Suppressor macrophage (primary cell): Measurements from ENCODE around the gene NOLC1.

ENCODE experiments used
- DNase-seq, 4 experiments: peaks; one replicate each; pipeline ENCODE4 v3.0.0-alpha.2; 2020 to 2022

Gene NOLC1

GRCh38 chr10:102154466-102155116, 2.4 kb downstream of the NOLC1 start:
- no peak for DNase-seq

- DNase-seq: no peak
Observed at GRCh38 chr10:102157224-102157623, 5.0 kb downstream of the NOLC1 start.

DNA sequence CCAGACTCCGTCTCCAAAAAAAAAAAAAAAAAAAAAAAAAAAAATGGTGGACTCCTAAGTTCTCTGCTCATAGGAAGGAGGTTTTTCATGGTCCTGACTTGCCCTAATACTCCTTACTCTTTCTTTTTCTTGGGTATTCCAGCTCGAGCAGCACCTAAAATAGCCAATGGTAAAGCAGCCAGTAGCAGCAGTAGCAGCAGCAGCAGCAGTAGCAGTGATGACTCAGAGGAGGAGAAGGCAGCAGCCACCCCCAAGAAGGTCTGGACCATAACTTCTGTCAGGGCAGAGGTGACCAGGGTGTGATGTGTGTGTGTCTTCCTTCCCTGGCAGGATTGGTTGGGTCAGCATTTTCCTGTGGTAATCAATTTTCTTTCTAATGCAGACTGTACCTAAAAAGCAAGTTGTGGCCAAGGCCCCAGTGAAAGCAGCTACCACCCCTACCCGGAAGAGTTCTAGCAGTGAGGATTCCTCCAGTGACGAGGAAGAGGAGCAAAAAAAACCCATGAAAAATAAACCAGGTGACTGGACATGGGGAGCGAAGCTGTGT, 6.9 kb downstream of the NOLC1 start:
- no peak for DNase-seq

GRCh38 chr10:102159831-102160230, 7.6 kb downstream of the NOLC1 start:
- DNase-seq: no peak

DNA sequence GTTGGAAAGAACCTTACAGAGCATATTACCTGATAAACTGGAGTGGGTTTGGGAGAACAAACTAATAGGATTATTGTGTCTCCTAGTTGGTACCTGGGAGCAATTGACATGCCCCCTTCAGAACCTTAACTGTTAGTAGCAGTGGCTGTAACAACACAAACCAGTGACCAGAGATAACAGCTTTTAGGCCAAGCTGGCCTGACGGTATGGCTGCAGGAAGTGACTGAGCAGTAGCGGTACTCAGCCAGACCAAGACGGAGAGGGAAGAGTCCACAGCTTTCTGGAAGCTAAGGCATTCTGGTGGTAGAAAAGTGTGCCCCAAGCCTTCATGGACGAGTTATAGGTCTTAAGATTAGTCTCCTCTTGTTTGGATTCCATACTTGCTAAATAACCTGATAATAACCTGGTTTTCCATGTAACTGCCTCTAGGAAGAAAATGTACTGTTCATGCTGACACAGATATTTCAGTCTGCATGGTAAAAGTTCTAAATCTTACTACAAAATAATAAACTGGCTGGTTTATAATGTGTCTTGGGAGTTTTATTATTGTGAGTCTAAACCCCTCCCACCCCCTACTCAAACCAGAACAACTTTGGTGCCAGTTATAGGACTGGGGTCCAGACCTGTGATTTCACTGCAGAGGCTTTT, 11.3 kb downstream of the NOLC1 start:
- DNase-seq: no peak

GRCh38 chr10:102167861-102168260, 15.7 kb downstream of the NOLC1 start:
- DNase-seq: no peak

- DNase-seq: no peak
Observed at GRCh38 chr10:102170602-102171001, 18.4 kb downstream of the NOLC1 start.

DNA sequence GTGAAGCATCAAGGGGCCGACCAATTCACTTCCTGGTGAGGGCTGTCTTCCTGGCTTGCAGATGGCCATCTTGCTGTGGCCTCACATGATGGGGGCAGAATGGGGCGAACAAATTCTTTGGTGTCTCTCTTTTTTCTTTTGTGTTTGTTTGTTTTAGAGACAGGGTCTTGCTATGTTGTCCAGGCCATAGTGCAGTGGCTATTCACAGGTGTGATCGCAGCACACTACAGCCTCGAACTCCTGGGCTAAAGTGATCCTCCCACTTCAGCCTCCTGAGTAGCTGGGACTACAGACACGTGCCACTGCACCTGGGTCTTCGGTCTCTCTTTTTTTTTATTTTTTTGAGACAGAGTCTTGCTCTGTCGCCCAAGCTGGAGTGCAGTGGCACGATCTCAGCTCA, 20.1 kb downstream of the NOLC1 start:
- no peak for DNase-seq

DNA sequence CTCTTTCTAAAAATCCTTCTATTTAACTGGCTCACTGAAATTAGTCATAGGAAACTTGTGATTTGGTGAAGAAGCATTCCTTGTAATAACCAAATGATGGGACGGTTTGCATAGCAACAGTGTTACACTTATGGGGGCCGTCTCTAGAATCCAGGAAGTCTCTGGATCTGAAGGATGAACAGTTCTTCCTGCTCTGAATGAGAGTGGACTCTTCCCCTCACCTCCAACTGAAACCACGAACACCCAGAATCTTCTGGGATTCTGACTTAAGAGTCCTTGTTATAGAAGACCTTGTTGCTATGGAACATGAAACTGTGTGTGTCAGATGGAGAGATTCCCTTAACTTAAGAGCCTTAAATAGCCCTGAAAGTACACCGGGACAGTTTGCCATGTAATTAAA, 23.2 kb downstream of the NOLC1 start:
- DNase-seq: peak in 1 of 4 experiments; percentile 4

DNA sequence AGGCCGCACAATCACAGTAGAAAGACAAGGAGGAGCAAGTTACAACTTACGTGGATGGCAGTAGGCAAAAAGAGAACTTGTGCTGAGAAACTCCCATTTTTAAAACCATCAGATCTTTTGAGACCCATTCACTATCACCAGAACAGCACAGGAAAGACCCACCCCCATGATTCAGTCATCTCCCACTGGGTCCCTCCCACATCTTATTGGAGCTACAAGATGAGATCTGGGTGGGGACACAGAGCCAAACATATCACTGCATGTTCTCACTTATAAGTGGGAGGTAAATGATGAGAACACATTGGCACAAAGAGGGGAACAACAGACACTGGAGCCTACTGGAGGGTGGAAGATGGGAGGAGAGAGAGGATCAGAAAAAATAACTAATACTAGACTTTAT, 32.4 kb downstream of the NOLC1 start:
- peak in 1 of 4 experiments; percentile 3 for DNase-seq

DNA sequence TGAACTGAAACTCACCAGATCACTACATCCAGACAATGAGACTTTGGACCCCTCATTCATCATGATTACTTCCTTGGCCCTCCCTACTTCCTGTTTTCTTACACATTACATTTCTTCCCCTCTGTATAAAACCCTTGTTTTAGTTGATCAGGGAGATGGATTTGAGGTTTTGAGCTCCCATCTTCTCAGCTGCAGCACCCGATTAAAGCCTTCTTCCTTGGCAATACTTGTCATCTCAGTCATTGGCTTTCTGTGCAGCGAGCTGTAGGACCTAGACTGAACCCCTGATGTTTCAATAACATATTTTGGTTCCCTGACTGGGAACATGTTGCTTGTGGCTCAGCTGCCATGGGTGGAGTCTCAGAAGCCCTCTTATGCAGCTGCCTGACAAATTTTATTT, 33.1 kb downstream of the NOLC1 start:
- no peak for DNase-seq

- DNase-seq: no peak
Observed at GRCh38 chr10:102185811-102186527, 33.8 kb downstream of the NOLC1 start.

GRCh38 chr10:102188298-102188940, 36.2 kb downstream of the NOLC1 start:
- no peak for DNase-seq

DNA sequence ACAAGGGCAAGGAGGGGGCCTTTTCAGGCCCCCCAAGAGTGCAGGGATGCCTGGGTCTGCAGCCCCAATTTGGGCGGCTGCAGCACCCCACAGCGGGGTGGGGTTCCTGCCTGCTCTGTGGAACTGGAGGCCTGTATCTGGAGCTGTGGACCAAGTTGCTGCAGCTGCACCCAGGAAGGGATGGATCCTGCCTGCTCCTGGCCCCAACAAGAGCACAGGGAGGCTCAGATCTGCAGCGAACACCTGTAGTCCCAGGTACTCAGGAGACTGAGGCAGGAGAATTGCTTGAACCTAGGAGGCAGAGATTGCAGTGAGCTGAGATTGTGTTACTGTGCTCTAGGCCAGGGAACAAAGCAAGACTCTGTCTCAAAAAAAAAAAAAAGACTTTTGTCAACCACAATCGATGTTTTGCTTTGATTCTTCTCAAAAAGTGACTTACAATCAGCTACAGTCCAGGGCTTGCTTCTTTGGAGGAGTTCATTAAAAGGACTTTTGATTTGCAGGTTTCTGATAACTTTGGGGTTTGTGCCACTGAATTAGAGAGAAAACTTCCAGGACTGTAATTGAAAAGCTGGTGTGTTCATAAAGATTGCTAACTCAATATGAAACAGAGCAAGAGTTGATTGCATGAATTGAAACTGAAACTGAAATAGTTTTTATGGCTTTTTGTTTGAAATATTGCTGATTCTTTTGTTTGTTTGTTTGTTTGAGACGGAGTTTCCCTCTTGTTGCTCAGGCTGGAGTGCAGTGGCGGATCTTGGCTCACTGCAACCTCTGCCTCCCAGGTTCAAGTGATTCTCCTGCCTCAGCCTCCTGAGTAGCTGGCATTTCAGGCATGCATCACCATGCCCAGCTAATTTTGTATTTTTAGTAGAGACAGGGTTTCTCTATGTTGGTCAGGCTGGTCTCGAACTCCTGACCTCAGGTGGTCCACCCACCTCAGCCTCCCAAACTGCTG, 37.0 kb downstream of the NOLC1 start:
- DNase-seq: peak in 2 of 4 experiments; percentile 3 to 22

GRCh38 chr10:102191956-102192355, 39.8 kb downstream of the NOLC1 start:
- DNase-seq: no peak

- peak in 1 of 4 experiments; percentile 22 for DNase-seq
Observed at GRCh38 chr10:102195296-102195870, 43.2 kb downstream of the NOLC1 start.

DNA sequence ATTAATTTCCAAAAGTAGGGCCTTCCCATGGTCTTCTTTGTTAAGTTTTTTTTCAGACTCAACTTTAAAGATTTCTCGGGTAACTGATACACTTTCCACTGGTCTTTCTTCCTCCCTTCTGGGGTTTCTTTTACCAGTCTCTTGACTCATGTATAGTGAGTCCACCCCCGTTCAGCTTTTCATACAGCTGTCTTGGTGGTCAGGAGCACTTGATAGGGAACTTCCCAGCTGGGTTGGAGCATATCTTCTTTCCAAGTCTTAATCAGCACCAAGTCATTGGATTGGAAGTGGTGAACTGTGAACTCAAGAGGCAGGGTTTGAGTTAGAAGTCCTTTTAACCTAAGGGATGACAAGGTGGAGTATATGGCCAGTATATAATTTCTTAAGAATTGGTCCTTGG, 44.7 kb downstream of the NOLC1 start:
- no peak for DNase-seq

- DNase-seq: no peak
Observed at GRCh38 chr10:102198027-102198426, 45.8 kb downstream of the NOLC1 start.

DNA sequence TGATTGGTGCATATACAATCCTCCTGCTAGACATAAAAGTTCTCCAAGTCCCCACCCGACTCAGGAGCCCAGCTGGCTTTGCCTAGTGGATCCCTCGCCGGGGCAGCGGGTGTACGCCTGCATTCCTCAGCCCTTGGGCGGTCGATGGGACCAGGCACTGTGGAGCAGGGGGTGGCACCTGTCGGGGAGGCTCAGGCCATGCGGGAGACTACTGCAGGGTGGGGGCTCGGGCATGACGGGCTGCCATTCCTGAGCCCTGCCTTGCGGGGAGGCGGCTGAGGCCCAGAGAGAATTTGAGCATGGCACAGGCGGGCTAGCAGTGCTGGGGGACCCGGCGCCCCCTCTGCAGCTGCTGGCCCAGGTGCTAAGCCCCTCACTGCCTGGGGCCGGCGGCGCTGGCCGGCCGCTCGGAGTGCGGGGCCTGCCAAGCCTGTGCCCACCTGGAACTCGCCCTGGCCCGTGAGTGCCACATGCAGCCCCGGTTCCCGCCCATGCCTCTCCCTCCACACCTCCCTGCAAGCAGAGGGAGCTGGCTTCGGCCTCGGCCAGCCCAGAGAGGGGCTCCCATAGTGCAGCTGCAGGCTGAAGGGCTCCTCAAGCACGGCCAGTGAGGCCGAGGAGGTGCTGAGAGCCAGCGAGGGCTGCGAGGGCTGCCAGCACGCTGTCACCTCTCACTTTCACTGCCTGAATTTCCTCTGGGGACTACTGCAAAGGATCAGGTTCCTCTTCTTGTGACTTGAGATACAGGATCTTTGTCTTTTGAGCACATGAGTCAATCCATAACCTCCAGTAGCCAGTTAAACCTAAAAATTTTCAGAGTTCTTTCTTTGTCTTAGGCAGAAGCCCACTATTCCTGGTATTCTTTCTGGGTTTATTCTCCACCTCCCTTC, 48.8 kb downstream of the NOLC1 start:
- DNase-seq: peak; percentile 19 to 59 (median 42)

- no peak for DNase-seq
Observed at GRCh38 chr10:102202386-102202785, 50.2 kb downstream of the NOLC1 start.
